Endometrial microvascular endothelial cells (primary cell): ENCODE results near the gene ZNF195. TPM values are rescaled to one million over a fixed set of nuclear protein-coding genes. Genes with fewer than 3 reads are reported as not detected.
"Not testable (repeated sequence)": the region's sequence is repeated elsewhere in the genome, so short reads cannot be mapped to it uniquely, and the experiment has no call there.

Source experiments
- in situ Hi-C: cut with HindIII; loops from 2 replicates; pipeline ENCODE4 v1.10.0; 2017; ENCODE audit warnings: low sequenced_read_pairs, low pct_unique_long_range_greater_than_20kb; ENCODE audit errors: inconsistent ontology term
- total RNA-seq: library from RNA; depleted of rRNA; stranded (reverse); fragments of >200 nt; gene quantifications from one replicate; pipeline ENCODE4 v1.2.3, GENCODE V29; 2015; ENCODE audit errors: inconsistent ontology term

Gene ZNF195
- 31.4 TPM for total RNA-seq

DNA sequence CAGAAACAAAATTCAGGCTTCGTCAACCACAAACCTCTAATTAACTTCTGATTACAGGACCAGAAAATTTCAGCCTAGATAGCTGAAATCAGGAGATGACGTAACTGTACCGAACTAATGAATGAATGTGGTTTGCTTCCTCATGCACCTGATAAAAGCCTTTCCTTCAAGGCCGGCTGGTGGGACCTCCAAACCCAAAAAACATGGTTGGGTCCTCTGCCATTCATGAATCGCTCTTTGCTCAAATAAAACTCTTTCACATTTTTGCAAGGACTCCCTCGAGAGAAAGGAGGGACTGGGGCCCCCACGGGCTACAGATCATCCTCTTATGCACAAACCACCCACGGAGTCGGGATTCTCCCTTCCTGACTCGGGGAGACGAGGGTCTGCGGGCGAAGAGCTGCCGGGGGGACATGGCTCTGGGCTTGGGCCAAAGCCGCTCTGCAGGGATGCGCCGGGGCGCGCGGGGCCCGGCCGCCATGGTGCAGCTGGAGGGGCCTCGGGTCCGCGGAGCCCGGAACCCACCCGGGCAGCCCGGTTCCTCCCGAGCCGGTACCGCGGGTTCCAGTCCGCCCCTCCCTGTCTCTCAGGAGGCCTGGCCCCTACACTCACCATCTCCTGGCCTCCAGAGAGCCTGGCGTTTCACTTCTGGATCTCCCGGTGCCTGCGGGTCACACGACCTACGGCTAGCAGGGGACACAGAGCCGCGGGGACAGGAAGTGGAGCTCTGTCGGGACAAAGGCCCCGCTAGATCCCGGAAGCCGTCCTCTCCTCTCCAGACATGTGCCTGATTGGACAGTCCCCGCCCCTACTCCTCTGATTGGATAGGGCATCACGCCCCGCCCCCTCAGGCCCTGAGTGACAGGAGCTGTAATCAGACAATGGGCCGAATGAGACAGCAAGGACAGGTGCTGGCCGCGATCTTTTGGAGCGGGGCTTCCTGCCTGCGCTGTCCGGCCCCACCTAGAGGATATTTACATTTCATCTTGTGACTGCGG is at the start of gene ZNF195:
Gene ZNF195 (minus strand): TSS at position 721 of the 998 bp plus-strand sequence. CDS start 106 bp downstream, at position 615.
- in situ Hi-C loops = no loop called here

DNA sequence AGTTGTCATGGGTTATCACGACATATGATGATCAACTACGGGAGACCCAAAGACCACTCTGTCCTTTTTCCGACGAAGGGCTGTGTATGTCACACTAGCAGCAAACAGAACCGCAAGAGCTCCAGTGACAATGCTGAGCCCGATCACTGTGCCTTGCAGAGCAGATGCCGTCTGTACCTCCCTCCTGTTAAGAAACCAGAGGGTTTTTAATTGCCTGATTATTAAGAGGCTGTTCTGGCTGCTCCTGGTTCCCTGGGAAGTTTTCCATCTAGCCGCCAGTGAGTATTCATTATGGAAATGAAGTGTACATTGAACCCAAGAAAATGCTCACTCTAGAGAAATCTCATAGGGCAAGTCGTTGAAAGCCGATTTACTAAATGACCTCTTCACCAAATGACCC is 49.1 kb upstream of the ZNF195 start:
- in situ Hi-C loops = not testable (repeated sequence)

- in situ Hi-C loops = not testable (repeated sequence)
Observed at GRCh38 chr11:3426541-3426940, 47.6 kb upstream of the ZNF195 start.

GRCh38 chr11:3423928-3424327 is 45.0 kb upstream of the ZNF195 start:
- in situ Hi-C loops = not testable (repeated sequence)

DNA sequence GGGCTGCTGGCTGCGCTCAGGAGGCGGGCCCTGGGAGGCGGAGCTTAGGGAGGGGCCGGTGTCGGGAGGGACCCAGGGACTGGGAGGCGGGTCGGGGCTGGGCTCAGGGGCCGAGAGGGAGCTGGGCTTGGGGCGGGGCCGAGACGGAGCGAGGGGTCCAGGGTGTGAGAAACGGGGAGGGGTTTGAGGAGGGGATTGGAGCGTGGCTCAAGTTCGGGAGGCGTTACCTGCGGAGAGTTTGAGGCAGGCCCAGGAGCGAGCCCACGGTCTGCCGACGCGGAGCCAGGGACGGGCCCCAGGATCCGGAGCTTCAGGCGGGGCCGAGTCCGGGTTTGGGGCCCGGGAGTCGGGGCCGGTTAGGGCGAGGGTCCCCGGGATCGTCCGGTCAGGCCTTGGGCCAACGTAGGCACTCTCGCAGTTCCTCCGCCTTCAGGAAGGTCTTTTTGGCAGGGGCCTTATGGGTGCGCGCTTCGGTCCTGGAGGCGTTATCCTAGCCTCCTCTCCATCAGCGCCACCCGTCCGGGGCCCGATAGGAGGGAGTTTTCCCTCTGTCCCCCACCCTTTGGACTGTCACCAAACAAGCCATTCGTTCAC is 44.3 kb upstream of the ZNF195 start:
- in situ Hi-C loops = not testable (repeated sequence)

GRCh38 chr11:3422380-3423137 is 43.6 kb upstream of the ZNF195 start:
- in situ Hi-C loops = not testable (repeated sequence)

- in situ Hi-C loops = not testable (repeated sequence)
Observed at GRCh38 chr11:3421608-3422379, 42.8 kb upstream of the ZNF195 start.

DNA sequence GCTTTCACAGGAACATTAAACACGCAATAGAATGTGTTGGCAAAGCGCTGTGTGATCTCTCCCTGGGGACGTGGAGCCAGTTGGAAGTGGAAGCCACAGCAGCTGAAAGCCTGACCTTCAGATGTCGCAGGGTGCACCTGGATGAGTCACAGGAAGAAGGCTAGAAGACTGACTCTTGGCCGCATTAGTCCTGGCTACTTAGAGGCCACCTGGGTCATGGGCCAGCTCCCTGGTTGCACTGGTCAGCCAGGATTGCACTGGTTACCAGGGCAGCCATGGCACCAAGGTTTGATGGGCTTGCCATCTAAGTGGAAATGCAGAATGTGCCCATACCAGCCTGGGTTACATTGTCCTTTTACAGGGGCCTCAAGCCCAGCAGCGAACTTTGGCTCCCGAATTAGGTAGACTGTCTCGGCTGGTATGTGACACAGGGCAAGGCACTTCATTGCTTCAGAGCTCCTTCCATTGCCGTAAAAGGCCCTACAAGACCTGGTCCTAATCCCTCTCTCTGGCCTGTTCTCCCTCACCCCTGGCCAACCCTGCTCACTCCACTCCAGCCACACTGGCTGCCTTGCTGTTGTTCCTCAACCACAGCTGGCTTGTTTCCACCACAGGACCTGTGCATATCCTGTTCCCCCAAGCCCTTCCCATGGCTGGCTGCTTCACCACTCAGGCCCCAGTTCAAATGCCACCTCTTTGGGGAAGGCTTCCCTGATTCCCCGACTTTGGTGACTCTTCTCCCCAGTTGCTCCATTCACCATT is 41.5 kb upstream of the ZNF195 start:
- in situ Hi-C loops = not testable (repeated sequence)

DNA sequence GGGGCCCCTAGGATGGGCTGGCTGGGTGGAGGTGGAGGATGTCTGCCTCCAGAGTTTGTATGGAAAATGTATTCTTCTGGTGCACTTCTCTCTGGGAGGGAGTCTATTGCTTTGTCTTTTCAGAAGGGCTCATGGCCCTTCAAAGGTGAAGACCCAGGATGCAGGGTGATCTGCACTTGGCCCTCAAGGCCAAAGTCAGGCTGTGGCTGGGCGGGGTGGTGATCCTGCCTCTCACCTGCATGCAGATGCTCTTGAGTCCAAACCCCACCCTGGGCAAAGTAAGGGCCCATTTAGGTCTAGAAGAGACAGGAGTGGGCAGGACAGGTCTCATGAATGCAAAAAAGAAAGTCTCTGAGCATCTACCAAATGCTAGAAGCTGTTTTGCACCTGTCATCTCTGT is 40.5 kb upstream of the ZNF195 start:
- in situ Hi-C loops = not testable (repeated sequence)

DNA sequence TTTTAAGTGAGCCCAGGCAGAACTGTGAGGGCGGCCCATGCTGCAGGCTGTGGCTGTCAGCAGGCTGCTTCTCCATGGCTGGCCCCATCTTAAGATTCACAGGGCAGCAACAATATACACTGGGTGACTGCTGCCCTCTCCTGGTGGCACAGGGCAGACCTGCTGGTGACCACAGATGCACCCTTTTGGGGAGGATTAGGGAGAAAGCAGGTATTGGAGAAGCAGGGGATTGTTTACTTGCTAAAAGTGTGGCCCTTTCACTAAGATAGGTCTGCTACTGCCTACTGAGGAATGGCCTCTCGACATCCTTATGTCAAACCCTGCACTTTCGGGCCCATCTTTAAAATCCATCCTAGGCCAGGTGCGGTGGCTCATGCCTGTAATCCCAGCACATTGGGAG is 38.1 kb upstream of the ZNF195 start:
- in situ Hi-C loops = not testable (repeated sequence)

DNA sequence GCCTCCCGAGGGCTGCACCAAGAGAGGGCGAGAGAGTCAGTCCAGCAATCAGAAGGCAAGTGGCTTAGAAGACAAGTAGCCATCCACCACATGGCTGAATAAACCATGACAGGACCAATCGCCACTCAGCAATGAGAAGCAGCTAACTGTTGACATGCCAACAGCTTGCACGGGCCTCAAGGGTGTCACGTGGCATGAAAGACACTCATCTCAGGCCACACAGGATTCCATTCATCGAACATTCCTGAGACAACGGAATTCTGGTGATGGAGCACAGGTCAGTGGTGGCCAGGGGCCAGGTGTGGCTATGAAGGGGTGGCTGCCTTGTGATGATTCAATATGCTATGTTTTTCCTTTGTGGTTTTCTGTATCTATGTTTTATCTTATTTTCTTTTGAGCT is 36.4 kb upstream of the ZNF195 start:
- in situ Hi-C loops = not testable (repeated sequence)

DNA sequence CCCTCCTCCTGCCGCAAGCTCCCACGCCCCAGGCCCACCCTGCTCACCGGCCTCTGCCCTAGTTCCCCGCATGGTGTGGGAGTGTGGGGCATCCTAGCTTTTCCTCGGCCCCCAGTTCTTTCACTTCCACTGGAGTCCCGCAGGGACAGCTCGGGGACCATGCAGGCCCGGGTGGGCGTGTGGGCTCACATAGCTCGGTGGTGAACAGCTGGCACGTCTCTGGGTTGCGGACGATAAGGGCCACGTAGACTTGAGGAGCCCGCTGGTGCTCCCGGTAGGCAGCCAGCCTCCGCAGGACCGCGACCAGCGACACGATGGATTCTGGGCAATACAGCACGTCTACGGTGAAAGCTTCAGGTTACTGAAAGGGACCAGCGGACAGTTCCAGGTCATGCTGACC is 34.7 kb upstream of the ZNF195 start:
- in situ Hi-C loops = not testable (repeated sequence)

- in situ Hi-C loops = no loop called here
Observed at GRCh38 chr11:3412837-3413236, 33.9 kb upstream of the ZNF195 start.

DNA sequence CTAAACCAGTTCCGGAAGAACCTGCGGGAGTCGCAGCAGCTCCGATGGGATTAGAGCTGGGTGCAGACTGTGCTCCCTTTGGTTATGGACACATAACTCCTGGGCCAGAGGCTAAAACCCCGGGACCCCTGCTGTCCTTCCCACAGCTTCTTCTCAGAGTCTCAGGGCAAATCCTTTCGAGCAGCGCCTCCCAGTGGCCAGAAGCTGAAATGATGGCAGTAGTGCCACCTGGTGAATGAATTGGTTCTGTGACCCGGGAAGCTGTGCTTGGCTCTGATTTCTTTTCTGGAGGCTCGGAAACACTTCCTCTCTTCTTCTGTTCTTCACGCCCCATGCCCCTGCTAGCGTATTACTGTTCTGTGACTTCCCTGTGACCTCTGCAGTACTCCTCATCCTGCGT is 29.8 kb upstream of the ZNF195 start:
- in situ Hi-C loops = not testable (repeated sequence)

GRCh38 chr11:3408058-3408605 is 29.2 kb upstream of the ZNF195 start:
- in situ Hi-C loops = not testable (repeated sequence)

DNA sequence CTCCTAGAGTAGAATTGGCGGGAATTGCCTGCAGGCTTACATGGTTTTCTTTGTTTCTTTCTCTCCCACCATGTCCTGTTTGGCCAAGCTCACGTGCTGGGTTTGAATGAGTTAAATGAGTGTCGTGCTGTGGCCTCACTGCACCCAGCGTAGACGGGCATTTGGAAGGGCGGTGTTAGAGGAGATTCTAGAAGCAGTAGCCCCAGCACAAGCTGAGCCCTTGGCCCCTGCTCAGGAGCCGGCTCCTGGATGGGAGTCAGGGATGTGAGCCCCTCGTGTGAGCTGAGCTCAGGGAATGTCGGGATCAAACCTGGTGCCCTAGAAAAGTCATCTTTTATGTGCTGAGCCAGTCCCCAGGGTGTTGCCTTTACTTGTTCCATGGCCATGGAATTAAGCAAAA is 28.0 kb upstream of the ZNF195 start:
- in situ Hi-C loops = not testable (repeated sequence)

GRCh38 chr11:3406223-3406875 is 27.4 kb upstream of the ZNF195 start:
- in situ Hi-C loops = not testable (repeated sequence)
